Upper lobe of left lung (tissue), 6 donors: ENCODE measurements around the gene PTPRG. TPM values are rescaled to one million over a fixed set of nuclear protein-coding genes. Genes with fewer than 3 reads are reported as not detected.

Experiments
- ATAC-seq, 2 donors: fragments of 200-7000 bp; cut with Tn5 transposase; one replicate each; pipeline ENCODE4 v1.9.1; 2022; ENCODE audit warnings: mild to moderate bottlenecking in 2 of 2, moderate library complexity in 2 of 2; ENCODE audit not compliant: low FRiP score in 2 of 2
- DNase-seq, 2 donors: peaks; one replicate each; pipeline ENCODE4 v3.0.0-alpha.2; 2019 to 2020
- H3K27ac ChIP-seq, 4 donors: fragments of 200-600 bp; sonication (generic); one replicate each; pipeline ENCODE4 v1.5.1; 2016 to 2019
- H3K27me3 ChIP-seq, 4 donors: fragments of 200-600 bp; sonication (generic); one replicate each; pipeline ENCODE4 v1.5.1; 2017 to 2019
- H3K36me3 ChIP-seq, 4 donors: fragments of 200-600 bp; sonication (generic); one replicate each; pipeline ENCODE4 v1.5.1; 2016 to 2019
- H3K4me1 ChIP-seq, 4 donors: fragments of 200-600 bp; sonication (generic); one replicate each; pipeline ENCODE4 v1.5.1; 2018 to 2019
- H3K4me3 ChIP-seq, 4 donors: fragments of 200-600 bp; sonication (generic); one replicate each; pipeline ENCODE4 v1.5.1; 2017 to 2019; ENCODE audit warnings: mild to moderate bottlenecking in 2 of 4, moderate library complexity in 1 of 4
- H3K9me3 ChIP-seq, 4 donors: fragments of 200-600 bp; sonication (generic); one replicate each; pipeline ENCODE4 v1.5.1; 2018 to 2019
- EP300 ChIP-seq, 4 donors: sonication (generic); formaldehyde crosslinking; IDR thresholded peaks; one replicate each; pipeline ENCODE4 v1.5.1; 2017; ENCODE audit warnings: antibody characterized with exemption in 4 of 4, control low read depth in 2 of 4
- POLR2A ChIP-seq, 4 donors: fragments of 450-650 bp; IDR thresholded peaks; one replicate each; pipeline ENCODE4 v1.5.1; 2016 to 2017; ENCODE audit warnings: antibody characterized with exemption in 4 of 4, mild to moderate bottlenecking in 2 of 4
- POLR2AphosphoS5 ChIP-seq, 2 donors: sonication (generic); formaldehyde crosslinking; IDR thresholded peaks; one replicate each; pipeline ENCODE4 v1.5.1; 2017; ENCODE audit warnings: antibody characterized with exemption in 2 of 2
- WGBS, 2 donors: methylation state at CpG; one replicate each; pipeline ENCODE4 v1.1.5; 2017 to 2018; 5-methylcytosine and 5-hydroxymethylcytosine counted together
- total RNA-seq, 6 donors: library from RNA; depleted of rRNA in 4 of 6; stranded (reverse); fragments of >200 nt in 4 of 6; gene quantifications; one replicate each; pipeline versions ENCODE4 v1.1.0 to v1.2.1, GENCODE V29; 2016 to 2021
- TF ChIP-seq, protein P1 (sequence below), 6 experiments: fragments of 450-650 bp in 4 of 6; fragments of 200-600 bp in 2 of 6; sonication (generic) in 2 of 6; IDR thresholded peaks; one replicate each; pipeline ENCODE4 v1.5.1; 2016 to 2019; ENCODE audit warnings: antibody characterized with exemption in 6 of 6
- donor health status: DM: no; HTN: no; CAD: no; lungs with moderate emphysema.
- donor health status: DM: no; HTN: yes; CAD: no; lungs with severe emphysema.

The PTPRG gene
- total RNA-seq, 6 donors from 2014 or later = 58.7 to 101 (median 68.8) TPM

DNA sequence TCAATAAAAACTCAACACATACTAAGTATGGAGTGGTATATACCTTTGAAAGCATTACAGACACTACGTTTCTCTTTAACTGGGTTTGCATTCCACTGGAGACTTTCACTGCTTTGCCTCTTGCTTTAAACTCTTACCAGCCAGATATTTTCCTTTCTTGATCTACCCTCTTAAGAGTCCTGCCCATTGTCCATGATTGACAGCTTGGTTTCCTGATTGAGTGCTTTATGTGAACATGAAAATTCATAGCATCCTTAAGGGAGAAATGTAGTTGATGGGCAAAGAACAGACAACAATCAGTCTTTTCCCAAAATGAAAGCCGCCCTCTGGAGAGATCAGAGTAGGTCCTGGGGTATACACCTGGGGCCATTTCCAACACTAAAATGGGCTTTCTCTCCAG, 78.6 kb downstream of the PTPRG start:
- ATAC-seq = no peak
- 86 to 90% methylated on average over 2 of the region's 2 CpGs for WGBS, 2 donors

DNA sequence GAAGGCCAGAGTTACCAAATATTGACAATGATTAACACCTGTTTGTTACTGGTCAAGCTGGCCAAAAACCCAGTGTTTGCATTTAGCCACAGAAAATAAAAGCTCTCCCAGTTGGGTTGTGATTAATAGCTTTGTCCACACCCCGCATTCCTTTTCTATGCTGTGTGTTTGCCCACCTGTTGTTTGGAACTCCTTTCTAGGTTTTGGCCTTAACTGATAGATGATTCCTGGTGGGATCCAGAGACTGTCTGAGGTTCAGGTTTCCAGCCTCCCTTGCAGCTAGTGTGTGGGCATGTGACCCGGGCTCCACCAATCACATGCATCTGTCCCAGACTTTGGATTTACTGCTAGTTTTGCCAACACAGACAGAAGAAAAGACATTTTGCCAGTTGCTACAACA, 83.8 kb downstream of the PTPRG start:
- H3K9me3 ChIP-seq = no peaks in the 10 kb centered on the region
- peak in 1 of 2 donors; percentile 50 for ATAC-seq
- H3K36me3 ChIP-seq = no peaks in the 10 kb centered on the region
- H3K27me3 ChIP-seq = no peaks in the 10 kb centered on the region
- no peak overlapping the region for H3K4me3 ChIP-seq
- TF ChIP-seq POLR2AphosphoS5 (IDR thresholded peaks at IDR 0.05) (no peak), EP300 (IDR thresholded peaks at IDR 0.05) (no peak)
- no peak for DNase-seq
- no peak overlapping the region for H3K27ac ChIP-seq
- 91 to 100% methylated on average over 2 of the region's 2 CpGs for WGBS, 2 donors
- peaks cover 0 to 9% (median 5%) of the 10 kb centered on the region in 4 donors for H3K4me1 ChIP-seq

More for the DNA sequence above, 78.6 kb downstream of the PTPRG start:
- no peak for DNase-seq
- H3K9me3 ChIP-seq = no peaks in the 10 kb centered on the region
- H3K4me3 ChIP-seq = no peak overlapping the region
- TF ChIP-seq, protein P1, sequence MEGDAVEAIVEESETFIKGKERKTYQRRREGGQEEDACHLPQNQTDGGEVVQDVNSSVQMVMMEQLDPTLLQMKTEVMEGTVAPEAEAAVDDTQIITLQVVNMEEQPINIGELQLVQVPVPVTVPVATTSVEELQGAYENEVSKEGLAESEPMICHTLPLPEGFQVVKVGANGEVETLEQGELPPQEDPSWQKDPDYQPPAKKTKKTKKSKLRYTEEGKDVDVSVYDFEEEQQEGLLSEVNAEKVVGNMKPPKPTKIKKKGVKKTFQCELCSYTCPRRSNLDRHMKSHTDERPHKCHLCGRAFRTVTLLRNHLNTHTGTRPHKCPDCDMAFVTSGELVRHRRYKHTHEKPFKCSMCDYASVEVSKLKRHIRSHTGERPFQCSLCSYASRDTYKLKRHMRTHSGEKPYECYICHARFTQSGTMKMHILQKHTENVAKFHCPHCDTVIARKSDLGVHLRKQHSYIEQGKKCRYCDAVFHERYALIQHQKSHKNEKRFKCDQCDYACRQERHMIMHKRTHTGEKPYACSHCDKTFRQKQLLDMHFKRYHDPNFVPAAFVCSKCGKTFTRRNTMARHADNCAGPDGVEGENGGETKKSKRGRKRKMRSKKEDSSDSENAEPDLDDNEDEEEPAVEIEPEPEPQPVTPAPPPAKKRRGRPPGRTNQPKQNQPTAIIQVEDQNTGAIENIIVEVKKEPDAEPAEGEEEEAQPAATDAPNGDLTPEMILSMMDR (IDR thresholded peaks at IDR 0.05) = no peak
- TF ChIP-seq EP300 (IDR thresholded peaks at IDR 0.05) (no peak), POLR2A (IDR thresholded peaks at IDR 0.05) (no peak), POLR2AphosphoS5 (IDR thresholded peaks at IDR 0.05) (no peak)
- H3K27me3 ChIP-seq = no peaks in the 10 kb centered on the region
- no peaks in the 10 kb centered on the region for H3K36me3 ChIP-seq
- H3K27ac ChIP-seq = no peak overlapping the region
- H3K4me1 ChIP-seq = peaks cover 0 to 16% (median 5%) of the 10 kb centered on the region in 4 donors

DNA sequence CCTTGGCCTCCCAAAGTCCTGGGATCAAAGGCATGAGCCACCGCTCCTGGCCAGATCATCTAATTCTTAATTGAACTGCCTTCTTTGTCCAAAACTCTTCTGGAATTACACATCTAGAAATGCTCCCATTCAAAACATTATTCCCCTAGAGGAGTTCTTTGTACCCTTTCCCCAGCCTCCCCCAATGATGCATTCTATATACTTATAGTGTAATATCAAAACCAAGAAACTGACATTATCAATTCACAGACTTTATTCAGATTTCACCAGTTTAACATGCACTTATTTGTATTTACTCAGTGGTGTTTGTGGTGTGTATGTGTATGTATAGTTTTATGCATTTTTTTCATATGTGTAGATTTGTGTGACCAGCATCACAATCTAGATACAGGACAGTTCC, 85.0 kb downstream of the PTPRG start:
- no peaks in the 10 kb centered on the region for H3K36me3 ChIP-seq
- no peak for TF ChIP-seq EP300 (IDR thresholded peaks at IDR 0.05)
- H3K27ac ChIP-seq = no peak overlapping the region
- no peak for ATAC-seq
- H3K27me3 ChIP-seq = no peaks in the 10 kb centered on the region
- no peak overlapping the region for H3K4me3 ChIP-seq
- H3K4me1 ChIP-seq = peaks cover 0 to 10% (median 7%) of the 10 kb centered on the region in 4 donors
- DNase-seq = no peak
- no peaks in the 10 kb centered on the region for H3K9me3 ChIP-seq
- 86 to 100% methylated on average over 1 of the region's 1 CpG for WGBS, 2 donors

DNA sequence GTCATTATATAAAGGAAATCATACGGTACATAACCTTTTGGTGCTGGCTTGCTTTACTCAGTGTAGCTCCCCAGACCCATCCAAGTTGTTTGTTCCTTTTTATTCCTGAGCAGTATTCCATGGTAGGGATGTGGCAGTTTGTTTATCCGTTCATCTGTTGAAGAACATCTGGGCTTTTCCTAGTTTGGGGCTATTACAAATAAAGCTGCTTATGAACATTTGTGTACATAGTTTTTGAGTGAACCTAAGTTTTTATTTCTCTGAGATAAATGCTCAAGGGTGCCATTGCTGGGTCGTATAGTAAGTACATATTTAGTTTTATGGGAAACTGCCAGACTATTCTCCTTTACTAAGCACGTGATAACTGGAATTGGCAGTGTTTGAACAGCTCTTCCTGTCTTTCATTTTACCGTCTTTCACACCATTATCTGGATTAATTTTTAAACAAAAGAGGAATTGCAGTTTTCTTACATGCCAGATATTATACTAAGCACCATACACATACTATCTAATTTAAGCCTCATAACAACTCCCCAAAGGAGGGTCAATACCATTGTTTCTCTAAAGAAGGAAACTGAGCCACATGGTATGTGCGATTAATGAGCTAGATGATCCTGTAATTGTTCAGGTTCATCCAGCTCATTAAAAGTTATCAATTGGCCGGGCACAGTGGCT, 85.6 kb downstream of the PTPRG start:
- no peak overlapping the region for H3K27ac ChIP-seq
- H3K4me1 ChIP-seq = peaks cover 0 to 10% (median 7%) of the 10 kb centered on the region in 4 donors
- no peak for ATAC-seq
- no peaks in the 10 kb centered on the region for H3K9me3 ChIP-seq
- DNase-seq = no peak
- H3K27me3 ChIP-seq = no peaks in the 10 kb centered on the region
- 56 to 62% methylated on average over 7 of the region's 7 CpGs for WGBS, 2 donors
- H3K36me3 ChIP-seq = no peaks in the 10 kb centered on the region
- TF ChIP-seq POLR2AphosphoS5 (IDR thresholded peaks at IDR 0.05) = no peak
- TF ChIP-seq EP300 (IDR thresholded peaks at IDR 0.05) = no peak
- TF ChIP-seq, protein P1 (IDR thresholded peaks at IDR 0.05) = no peak
- TF ChIP-seq POLR2A (IDR thresholded peaks at IDR 0.05) = no peak
- no peak overlapping the region for H3K4me3 ChIP-seq

DNA sequence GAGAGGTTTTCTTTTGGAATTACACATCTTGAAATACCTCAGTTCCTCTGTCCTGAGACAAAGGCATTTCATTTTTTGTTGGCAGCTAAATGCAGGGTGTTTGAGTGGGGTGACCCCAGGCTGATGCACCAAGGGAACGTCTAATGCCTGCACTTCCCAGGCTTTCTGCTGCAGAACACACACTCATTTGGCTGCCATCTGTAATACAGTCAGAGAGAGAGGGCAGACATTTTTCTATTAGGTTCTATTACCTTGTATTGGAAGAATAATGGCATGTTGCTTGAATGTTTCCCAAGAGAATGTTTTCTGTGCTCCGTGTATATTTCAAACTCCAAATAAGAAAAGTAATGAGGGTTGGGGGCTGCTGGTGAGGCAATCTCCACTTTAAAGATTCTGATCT, 87.1 kb downstream of the PTPRG start:
- DNase-seq = no peak
- Histone ChIP-seq H3K27ac (no peak overlapping the region), H3K36me3 (no peaks in the 10 kb centered on the region), H3K4me3 (no peak overlapping the region), H3K4me1 (peaks cover 0 to 10% (median 7%) of the 10 kb centered on the region in 4 donors), H3K9me3 (no peaks in the 10 kb centered on the region), H3K27me3 (no peaks in the 10 kb centered on the region)
- 52 to 71% methylated on average over 2 of the region's 2 CpGs for WGBS, 2 donors
- ATAC-seq = no peak
- TF ChIP-seq POLR2AphosphoS5 (IDR thresholded peaks at IDR 0.05) = no peak
- TF ChIP-seq EP300 (IDR thresholded peaks at IDR 0.05) = no peak
- TF ChIP-seq, protein P1 (IDR thresholded peaks at IDR 0.05) = no peak
- no peak for TF ChIP-seq POLR2A (IDR thresholded peaks at IDR 0.05)
